B cell (primary cell): ENCODE results near the gene CCNE1.

ENCODE experiments used
- EZH2 ChIP-seq: IDR thresholded peaks from 2 replicates; pipeline ENCODE4 v1.6.1; 2012; ENCODE audit warnings: borderline replicate concordance, low read depth, mild to moderate bottlenecking, moderate library complexity, low read length; ENCODE audit not compliant: insufficient read depth, poor library complexity, severe bottlenecking
- TF ChIP-seq, protein P1 (sequence below): fragments of 200-600 bp; IDR thresholded peaks from one replicate; pipeline ENCODE4 v1.8.0; 2022; ENCODE audit warnings: antibody characterized with exemption, mild to moderate bottlenecking

DNA sequence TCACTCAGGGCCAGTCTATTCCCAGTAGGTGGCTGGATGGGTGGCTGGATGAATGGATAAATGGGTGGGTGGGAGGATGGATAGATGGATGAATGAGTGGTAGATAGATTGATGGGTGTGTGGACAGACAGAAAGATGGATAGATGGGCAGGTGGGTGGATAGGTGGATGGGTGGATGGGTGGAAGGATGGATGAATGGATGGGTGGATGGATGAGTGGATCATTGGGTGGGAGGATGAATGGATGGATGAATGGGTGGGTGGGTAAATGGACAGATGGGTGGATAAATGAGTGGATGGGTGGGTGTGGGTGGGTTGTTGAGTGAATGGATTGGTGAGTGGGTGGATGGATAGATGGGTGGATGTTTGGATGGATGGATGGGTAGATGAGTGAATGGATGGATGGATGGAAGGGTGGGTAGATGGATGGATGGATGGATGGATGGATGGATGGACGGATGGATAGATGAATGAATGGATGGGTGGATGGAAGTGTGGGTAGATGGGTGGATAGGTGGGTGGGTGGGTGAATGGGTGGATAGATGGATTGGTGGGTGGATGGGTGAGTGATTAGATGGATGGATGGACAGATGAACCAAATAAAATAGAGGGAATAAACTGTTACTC is 27.1 kb upstream of the CCNE1 start:
- TF ChIP-seq, protein P1, sequence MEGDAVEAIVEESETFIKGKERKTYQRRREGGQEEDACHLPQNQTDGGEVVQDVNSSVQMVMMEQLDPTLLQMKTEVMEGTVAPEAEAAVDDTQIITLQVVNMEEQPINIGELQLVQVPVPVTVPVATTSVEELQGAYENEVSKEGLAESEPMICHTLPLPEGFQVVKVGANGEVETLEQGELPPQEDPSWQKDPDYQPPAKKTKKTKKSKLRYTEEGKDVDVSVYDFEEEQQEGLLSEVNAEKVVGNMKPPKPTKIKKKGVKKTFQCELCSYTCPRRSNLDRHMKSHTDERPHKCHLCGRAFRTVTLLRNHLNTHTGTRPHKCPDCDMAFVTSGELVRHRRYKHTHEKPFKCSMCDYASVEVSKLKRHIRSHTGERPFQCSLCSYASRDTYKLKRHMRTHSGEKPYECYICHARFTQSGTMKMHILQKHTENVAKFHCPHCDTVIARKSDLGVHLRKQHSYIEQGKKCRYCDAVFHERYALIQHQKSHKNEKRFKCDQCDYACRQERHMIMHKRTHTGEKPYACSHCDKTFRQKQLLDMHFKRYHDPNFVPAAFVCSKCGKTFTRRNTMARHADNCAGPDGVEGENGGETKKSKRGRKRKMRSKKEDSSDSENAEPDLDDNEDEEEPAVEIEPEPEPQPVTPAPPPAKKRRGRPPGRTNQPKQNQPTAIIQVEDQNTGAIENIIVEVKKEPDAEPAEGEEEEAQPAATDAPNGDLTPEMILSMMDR = no peak
- TF ChIP-seq EZH2 = no peak
